Brain microvascular endothelial cell (primary cell): ENCODE measurements around the gene DHH.

Experiments
- DNase-seq: peaks from one replicate; pipeline ENCODE4 v3.0.0-alpha.2; 2020
- H3K27ac ChIP-seq: fragments of 250-450 bp; sonication (Bioruptor Pico); 2 replicates; pipeline ENCODE4 v1.5.1; 2020; ENCODE audit warnings: mild to moderate bottlenecking, moderate library complexity
- H3K27me3 ChIP-seq: fragments of 250-450 bp; sonication (Bioruptor Pico); replicated peaks from 2 replicates; pipeline ENCODE4 v1.5.1; 2020; ENCODE audit warnings: mild to moderate bottlenecking
- H3K36me3 ChIP-seq: fragments of 250-450 bp; sonication (Bioruptor Pico); replicated peaks from 2 replicates; pipeline ENCODE4 v1.5.1; 2020; ENCODE audit warnings: mild to moderate bottlenecking
- H3K4me3 ChIP-seq: 2 replicates; pipeline ENCODE4 v1.5.1; 2011; ENCODE audit warnings: low read depth, mild to moderate bottlenecking, control low read depth, low read length, moderate library complexity
- in situ Hi-C: cut with HindIII; loops from 2 replicates; pipeline ENCODE4 v1.10.0; 2017; ENCODE audit warnings: low sequenced_read_pairs, low pct_ligation_motif_present
- TF ChIP-seq, protein P1 (sequence below): IDR thresholded peaks from 2 replicates; pipeline ENCODE4 v1.5.1; 2011; ENCODE audit warnings: low read depth, mild to moderate bottlenecking, moderate library complexity, low read length, control low read depth, inconsistent platforms; ENCODE audit errors: missing control alignments

Gene DHH

DNA sequence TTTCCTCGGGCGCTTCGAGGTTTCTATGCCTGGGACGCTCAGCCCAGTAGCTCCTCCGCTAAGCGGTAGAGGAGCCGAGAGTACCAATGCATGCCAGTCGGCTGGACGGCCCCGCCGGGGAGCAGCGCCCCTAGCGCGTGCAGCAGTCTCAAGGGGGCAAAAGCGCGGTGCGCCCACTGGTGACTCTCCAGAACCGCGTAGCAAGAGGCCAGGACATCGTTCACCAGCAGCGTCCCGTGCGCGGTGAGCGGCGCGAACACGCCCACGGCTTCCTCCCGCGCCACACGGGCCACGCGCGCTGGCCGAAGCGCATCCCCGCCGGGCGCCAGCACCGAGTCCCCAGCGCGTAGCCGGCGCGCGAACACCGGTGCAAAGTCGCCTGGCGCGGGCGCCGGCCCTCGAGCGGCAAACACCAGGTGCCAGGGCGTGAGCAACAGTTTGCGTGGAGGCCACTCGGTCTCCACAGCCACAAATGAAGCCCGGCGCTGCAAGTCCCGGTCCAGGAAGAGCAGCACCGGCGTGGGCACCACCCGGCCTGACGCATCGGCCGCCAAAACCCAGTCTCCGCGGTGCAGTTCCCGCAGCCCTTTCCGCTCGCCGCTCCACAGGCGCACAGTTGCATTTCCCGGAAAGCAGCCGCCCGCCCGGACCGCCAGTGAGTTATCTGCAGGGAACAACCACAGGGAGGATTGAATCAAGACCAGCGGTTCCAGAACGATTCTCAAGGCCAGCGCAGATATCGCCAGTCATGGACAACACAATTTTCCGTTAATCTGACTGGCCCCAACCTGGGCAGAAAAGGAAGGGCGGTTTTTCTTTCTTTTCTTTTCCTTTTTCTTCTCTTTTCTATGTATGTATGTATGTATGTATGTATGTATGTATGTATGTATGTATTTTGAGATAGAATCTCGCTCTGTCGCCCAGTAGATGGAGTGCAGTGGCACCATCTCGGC, 4.5 kb downstream of the DHH start:
- TF ChIP-seq, protein P1, sequence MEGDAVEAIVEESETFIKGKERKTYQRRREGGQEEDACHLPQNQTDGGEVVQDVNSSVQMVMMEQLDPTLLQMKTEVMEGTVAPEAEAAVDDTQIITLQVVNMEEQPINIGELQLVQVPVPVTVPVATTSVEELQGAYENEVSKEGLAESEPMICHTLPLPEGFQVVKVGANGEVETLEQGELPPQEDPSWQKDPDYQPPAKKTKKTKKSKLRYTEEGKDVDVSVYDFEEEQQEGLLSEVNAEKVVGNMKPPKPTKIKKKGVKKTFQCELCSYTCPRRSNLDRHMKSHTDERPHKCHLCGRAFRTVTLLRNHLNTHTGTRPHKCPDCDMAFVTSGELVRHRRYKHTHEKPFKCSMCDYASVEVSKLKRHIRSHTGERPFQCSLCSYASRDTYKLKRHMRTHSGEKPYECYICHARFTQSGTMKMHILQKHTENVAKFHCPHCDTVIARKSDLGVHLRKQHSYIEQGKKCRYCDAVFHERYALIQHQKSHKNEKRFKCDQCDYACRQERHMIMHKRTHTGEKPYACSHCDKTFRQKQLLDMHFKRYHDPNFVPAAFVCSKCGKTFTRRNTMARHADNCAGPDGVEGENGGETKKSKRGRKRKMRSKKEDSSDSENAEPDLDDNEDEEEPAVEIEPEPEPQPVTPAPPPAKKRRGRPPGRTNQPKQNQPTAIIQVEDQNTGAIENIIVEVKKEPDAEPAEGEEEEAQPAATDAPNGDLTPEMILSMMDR = peak; percentile 56
- Histone ChIP-seq H3K4me3 (peak overlapping the region; percentile 37), H3K36me3 (no peaks in the 10 kb centered on the region), H3K27me3 (peaks cover 12% of the 10 kb centered on the region), H3K27ac (no peak overlapping the region)
- DNase-seq = no peak
- in situ Hi-C loops = no loop called here

DNA sequence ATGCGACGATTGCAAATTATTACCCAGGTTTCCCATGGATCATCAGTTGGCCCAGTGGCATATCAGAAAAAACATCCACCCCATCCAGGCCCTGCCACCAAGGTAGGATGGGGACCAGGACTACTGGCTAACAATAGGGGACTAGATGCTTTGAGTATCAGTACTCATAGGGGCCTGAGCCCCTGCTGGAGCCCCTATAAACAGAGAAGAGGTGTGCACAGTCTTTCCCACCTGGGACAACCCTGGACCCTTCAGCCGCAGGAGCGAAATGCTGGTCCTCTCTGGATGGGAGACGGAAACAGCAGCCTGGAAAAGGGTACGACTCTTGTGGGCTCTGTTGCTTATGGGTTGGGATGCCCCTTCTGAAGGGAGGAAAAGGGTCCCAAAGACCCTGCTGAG, 5.7 kb downstream of the DHH start:
- in situ Hi-C loops = no loop called here
- Histone ChIP-seq H3K27ac (no peak overlapping the region), H3K4me3 (no peak overlapping the region), H3K36me3 (no peaks in the 10 kb centered on the region), H3K27me3 (peaks cover 12% of the 10 kb centered on the region)
- no peak for DNase-seq
- TF ChIP-seq, protein P1 = no peak

DNA sequence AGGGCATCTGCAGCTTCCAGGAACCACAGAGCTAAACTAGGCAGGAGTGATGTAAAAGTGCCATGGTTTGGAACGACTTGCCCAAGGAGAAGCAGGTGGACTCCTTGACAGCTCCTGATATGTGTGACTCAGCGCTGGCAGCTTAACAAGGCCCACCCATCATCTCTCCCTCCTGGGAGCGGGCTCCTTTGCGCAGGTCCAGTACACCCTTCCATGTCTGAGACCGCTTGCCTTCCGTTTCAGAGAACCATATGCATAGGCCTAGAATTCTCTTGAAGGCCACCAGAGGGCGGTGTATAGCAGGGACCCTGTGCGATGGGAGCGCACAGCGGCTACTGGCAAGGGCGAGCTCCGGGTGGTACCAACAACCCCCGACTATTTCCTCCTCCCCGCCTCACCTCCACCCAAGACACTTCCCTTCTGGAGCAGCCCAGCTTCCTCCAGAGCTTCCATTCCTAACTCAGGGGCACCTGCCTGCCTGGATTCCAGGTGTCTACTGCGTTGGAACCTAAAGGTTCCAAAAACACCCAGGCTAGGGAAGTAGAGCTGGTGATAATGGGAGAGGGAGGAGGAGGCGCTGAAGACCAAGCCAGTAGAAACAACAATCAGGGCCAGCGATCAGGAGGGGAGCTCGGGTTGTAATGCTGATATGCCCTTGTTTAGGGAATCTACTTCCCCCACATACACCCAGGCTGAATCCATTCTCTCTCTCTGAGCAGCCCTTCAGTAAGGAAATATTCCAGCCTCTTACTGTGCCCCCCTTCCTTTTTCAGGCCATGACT, 6.3 kb downstream of the DHH start:
- Histone ChIP-seq H3K27ac (no peak overlapping the region), H3K36me3 (no peaks in the 10 kb centered on the region), H3K27me3 (peaks cover 12% of the 10 kb centered on the region), H3K4me3 (no peak overlapping the region)
- TF ChIP-seq, protein P1 = peak; percentile 92
- DNase-seq = peak; percentile 84
- in situ Hi-C loops = no loop called here

DNA sequence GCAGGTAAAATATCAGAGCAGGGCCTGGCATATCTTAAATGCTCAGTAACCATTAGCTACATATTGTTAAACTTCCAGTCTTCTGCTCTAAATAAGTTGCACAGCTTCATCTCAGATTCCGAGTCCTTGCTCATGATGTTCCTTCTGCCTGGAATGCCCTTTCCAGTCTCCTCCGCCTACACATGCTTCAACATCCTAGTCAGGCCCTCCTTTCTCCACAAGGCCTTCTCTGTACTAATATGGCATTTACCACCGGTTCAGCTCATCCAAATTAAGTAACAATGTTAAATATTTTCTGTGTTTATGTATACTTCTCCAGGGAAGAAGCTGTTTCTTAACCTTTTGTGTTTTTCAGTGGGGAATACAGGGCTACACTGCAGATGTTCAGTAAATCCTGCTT, 8.5 kb downstream of the DHH start:
- TF ChIP-seq, protein P1 = no peak
- Histone ChIP-seq H3K36me3 (no peaks in the 10 kb centered on the region), H3K27me3 (peaks cover 12% of the 10 kb centered on the region), H3K27ac (no peak overlapping the region), H3K4me3 (no peak overlapping the region)
- in situ Hi-C loops = no loop called here
- DNase-seq = no peak

DNA sequence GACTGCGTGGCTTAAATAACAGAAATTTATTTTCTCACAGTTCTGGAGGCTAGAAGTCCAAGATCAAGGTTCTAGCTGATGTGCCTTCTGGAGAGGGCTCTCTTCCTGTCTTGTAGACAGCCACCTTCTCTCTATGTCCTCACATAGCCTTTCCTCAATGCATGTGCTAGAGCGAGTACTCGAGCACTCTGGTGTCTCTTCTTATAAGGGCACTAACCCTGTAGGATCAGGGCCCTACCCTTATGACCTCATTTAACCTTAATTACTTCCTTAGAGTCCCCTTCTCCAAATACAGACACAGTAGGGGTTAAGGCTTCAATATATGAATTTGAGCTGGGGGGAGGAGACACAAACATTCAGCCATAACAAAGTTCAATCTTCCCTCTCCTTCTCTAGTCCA, 10.2 kb downstream of the DHH start:
- H3K27me3 ChIP-seq = peaks cover 5% of the 10 kb centered on the region
- in situ Hi-C loops = no loop called here
- H3K36me3 ChIP-seq = no peaks in the 10 kb centered on the region
- DNase-seq = no peak
- H3K27ac ChIP-seq = no peak overlapping the region
- H3K4me3 ChIP-seq = no peak overlapping the region
- TF ChIP-seq, protein P1 = no peak
